ES-I3 (cell line): Measurements from ENCODE around the gene COL11A2.
A peak's percentile ranks its signal among the peaks of the same experiment; 100 is the strongest.

Experiments
- H3K36me3 ChIP-seq: 2 replicates; pipeline ENCODE4 v1.6.1; 2013; ENCODE audit warnings: mild to moderate bottlenecking, low read length, control low read depth, moderate library complexity; ENCODE audit not compliant: insufficient read depth
- H3K4me1 ChIP-seq: 2 replicates; pipeline ENCODE4 v1.6.1; 2013; ENCODE audit warnings: mild to moderate bottlenecking, control low read depth, low read length; ENCODE audit not compliant: insufficient read depth
- H3K9ac ChIP-seq: 2 replicates; pipeline ENCODE4 v1.6.1; 2013; ENCODE audit warnings: low read depth, mild to moderate bottlenecking, low read length, moderate library complexity
- H3K9me3 ChIP-seq: 2 replicates; pipeline ENCODE4 v1.6.1; 2013; ENCODE audit warnings: mild to moderate bottlenecking, low read length, moderate library complexity; ENCODE audit not compliant: control insufficient read depth, insufficient read depth

The COL11A2 gene

DNA sequence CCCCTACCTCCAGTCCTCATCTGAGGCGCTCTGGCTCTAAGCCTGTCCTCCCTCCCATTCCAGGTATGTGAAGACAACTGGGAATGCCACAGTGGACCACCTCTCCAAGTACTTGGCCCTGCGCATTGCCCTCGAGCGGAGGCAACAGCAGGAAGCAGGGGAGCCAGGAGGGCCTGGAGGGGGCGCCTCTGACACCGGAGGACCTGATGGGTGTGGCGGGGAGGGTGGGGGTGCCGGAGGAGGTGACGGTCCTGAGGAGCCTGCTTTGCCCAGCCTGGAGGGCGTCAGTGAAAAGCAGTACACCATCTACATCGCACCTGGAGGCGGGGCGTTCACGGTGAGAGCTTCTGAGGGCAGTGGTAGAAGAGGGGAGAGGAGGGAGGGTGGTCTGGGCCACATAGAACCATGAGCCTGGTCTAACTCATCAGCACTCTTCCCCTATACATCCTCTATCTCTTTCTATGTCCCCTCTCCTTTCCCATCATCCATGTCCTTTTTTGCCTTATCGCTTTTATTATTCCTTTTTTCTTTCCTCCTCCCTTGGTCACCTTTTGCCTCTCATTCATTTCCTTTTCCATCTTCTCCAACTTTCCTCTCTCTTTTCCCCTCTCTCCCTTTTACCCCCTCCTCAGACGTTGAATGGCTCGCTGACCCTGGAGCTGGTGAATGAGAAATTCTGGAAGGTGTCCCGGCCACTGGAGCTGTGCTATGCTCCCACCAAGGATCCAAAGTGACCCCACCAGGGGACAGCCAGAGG is 19.6 kb upstream of the COL11A2 start:
- peaks cover 13% of the 10 kb centered on the region for H3K4me1 ChIP-seq
- no peaks in the 10 kb centered on the region for H3K9me3 ChIP-seq
- no peak overlapping the region for H3K9ac ChIP-seq
- H3K36me3 ChIP-seq = no peaks in the 10 kb centered on the region

DNA sequence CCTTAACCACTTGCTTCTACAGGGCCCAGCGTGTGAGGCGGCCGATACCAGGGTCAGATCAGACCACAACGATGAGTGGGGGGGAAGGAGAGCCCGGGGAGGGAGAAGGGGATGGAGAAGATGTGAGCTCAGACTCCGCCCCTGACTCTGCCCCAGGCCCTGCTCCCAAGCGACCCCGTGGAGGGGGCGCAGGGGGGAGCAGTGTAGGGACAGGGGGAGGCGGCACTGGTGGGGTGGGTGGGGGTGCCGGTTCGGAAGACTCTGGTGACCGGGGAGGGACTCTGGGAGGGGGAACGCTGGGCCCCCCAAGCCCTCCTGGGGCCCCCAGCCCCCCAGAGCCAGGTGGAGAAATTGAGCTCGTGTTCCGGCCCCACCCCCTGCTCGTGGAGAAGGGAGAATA is 18.9 kb upstream of the COL11A2 start:
- Histone ChIP-seq H3K4me1 (peaks cover 13% of the 10 kb centered on the region), H3K9ac (no peak overlapping the region), H3K9me3 (no peaks in the 10 kb centered on the region)

DNA sequence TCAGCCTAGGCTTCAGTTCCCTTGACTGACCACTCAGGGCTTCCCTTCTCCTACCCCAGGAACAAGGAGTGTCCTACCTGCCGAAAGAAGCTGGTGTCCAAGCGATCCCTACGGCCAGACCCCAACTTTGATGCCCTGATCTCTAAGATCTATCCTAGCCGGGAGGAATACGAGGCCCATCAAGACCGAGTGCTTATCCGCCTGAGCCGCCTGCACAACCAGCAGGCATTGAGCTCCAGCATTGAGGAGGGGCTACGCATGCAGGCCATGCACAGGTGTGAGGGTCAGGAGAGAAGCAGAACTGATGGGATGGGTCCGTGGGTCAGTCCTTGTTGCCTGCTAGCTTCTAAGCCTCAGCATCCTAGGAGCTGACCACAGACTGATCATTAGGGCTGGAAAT is 17.6 kb upstream of the COL11A2 start:
- Histone ChIP-seq H3K9me3 (no peaks in the 10 kb centered on the region), H3K9ac (no peak overlapping the region), H3K4me1 (peaks cover 5% of the 10 kb centered on the region), H3K36me3 (no peaks in the 10 kb centered on the region)

More for the DNA sequence above, 18.9 kb upstream of the COL11A2 start:
- H3K36me3 ChIP-seq = no peaks in the 10 kb centered on the region

DNA sequence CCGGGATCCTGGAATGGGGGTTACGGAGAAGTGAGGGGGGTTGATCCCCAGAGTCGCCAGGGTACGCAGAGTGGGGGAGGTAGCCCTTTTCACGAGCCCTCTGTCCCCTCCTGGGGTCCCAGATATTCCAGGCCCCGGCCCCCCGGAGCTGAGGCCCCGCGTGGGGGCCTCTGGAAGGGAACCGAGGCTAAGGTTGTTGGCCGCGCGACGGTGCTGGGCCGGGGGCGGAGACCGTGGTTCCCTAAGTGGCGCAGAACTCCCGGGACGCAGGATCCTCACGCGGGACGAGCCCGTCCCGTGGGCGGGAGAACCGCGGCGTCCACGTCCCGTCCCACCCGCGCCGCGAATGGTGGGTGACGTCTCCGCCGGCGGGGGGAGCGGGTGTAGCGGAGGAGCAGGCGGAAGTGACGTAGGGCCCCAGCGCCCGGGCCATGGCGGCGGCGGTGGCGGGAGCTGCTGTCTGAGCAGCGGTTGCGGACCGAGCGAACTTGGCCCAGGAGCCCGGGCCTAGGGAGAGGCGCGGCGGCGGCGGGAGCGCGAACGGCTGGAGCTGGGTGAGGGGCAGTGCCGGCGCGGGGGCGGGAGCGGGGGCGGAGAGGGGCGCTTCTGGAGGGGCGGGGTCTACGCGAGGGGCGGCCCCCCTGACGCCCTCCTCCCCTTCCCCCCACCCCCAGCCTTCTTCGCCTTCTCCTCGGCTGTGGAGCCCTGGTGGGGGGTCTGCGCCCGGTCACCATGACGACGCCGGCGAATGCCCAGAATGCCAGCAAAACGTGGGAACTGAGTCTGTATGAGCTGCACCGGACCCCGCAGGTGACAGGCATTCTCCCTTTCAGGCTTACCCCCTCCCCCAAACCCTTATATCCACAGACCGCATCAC is 16.1 kb upstream of the COL11A2 start, which contains the start of gene RING1:
Gene RING1, plus strand, starts transcription at position 410 of the 877 bp plus-strand sequence. Its CDS starts 323 bp downstream, at position 733.
- Histone ChIP-seq H3K36me3 (no peaks in the 10 kb centered on the region), H3K9ac (peak within 1 kb of the TSS; percentile 89), H3K4me1 (peaks cover 3% of the 10 kb centered on the region; the same call in 1 of the 2 replicates), H3K9me3 (no peaks in the 10 kb centered on the region)

DNA sequence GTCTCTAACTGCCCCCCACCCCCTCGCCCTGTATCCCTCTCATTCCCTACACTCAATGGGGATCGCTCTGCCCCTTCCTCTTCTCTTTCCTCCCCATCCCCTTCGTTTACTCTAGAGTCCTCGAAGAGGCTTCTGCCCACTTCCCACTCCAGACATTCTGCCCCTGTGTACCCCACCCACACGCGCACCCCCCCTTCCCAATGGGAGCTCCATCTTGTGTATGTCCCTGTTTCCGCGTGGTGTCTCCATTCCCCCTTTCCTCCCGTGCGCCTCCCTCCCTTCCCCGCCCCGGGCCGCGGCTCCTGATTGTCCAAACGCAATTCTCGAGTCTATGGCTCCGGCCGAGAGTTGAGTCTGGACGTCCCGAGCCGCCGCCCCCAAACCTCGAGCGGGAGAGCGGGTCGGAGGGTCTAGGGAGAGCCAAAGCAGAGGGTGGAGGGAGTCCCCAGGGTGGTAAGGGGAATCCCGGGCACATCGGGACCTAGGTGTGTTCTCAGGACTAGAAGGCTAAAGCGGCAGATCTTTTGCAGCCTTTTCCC is 15.4 kb upstream of the COL11A2 start:
- peaks cover 4% of the 10 kb centered on the region for H3K36me3 ChIP-seq
- peak overlapping the region; percentile 89 for H3K9ac ChIP-seq
- H3K4me1 ChIP-seq = peaks cover 3% of the 10 kb centered on the region; the same call in 1 of the 2 replicates
- H3K9me3 ChIP-seq = no peaks in the 10 kb centered on the region

DNA sequence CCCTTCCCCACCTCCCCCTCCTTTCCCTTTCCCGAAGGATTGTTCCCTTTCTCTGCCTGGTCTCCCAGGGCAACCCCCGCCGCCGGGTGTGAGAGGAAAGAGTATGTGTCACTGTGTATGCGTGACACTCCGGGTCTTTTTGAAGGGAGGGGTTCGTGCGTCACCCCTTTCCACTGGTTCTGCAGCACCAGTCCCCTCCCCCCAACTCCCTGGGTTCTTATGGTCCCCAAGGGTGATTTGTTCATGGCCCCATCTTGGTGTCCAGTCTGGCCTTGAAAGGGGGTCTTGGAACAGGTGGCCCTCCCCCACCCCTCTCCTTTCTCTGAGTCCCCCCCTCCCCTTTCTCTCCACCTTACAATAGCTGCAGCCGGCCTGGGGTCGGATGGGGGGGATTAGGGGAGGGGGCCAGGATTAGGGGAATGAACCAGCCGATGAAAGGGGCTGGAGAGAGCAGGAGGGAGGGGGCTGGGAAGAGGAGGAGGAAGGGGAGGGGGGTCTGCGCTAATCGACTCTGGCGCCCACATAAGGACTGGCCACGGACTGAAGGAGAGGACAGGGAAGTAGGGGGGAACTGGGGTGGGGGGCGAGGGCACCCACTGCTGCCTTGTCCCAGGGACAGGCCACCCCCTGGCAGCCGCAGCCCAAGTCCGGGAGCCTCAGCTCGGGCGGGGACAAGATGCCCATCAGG is 14.7 kb upstream of the COL11A2 start:
- Histone ChIP-seq H3K9me3 (no peaks in the 10 kb centered on the region), H3K9ac (peak overlapping the region; percentile 89; the same call in 1 of the 2 replicates), H3K36me3 (peaks cover 11% of the 10 kb centered on the region), H3K4me1 (peaks cover 3% of the 10 kb centered on the region; the same call in 1 of the 2 replicates)

DNA sequence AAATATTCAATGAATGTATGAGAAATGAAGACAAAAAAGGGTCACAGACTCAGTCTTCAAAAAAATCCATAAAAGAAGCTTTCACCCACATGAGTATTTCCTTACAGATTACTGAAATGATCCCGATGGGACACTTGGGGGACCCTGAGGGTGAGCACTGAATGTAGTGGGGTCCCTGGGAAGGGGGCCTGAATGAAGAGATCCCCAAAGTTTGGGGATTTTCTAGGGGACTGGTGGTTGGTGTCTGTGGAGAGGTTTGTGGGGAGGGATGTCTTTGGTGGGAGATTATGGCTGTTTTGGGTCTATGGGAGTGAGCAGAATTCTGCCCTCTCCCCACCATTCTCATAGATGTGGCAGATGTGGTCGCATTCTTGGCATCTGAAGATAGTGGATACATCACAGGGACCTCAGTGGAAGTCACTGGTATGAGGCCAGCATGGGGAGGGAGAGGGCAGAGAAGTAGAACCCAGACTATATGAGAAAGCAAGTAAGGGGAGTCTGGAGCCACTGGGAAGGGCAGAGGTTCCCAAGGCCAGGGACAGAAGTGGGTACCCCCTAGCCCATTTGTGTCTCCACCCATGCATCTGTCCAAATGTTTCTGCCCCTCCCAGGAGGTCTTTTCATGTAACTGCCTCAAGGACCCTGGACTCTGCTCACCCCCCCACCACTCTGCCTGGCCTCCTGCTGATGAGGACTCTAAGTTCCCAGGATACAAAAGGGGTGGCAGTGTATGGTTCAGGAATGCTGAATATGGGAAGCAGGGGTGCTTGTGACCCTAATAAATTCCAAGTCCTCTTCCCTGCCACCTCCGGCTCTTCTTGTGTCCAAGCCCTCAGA is 14.0 kb upstream of the COL11A2 start:
- peaks cover 16% of the 10 kb centered on the region for H3K36me3 ChIP-seq
- H3K9me3 ChIP-seq = no peaks in the 10 kb centered on the region
- H3K4me1 ChIP-seq = peaks cover 10% of the 10 kb centered on the region
- H3K9ac ChIP-seq = no peak overlapping the region

DNA sequence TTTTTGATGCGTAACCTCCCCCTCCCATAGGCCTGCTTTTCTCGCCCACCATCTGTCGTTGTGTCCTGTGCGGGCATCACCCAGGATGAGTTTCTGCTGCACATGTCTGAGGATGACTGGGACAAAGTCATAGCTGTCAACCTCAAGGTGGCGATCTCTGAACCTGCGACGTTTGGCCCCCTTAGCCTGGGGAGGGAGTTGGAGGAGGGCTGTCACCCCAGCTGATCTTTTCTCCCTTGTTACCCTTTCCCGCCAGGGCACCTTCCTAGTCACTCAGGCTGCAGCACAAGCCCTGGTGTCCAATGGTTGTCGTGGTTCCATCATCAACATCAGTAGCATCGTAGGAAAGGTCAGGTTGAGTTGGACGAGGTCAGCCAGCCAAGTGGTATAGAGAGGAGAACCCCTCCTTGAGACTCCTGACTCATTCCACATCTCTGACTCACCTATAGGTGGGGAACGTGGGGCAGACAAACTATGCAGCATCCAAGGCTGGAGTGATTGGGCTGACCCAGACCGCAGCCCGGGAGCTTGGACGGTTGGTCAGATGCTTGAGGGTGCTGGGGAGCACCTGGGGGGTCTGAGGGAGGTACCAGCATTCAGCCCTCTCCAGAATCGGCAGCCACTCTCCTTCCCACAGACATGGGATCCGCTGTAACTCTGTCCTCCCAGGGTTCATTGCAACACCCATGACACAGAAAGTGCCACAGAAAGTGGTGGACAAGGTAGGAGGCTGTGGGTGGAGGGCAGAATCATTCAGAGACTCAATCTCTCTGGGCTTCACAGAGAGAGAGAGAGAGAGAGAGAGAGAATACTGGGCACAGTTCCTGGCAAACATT is 13.1 kb upstream of the COL11A2 start:
- Histone ChIP-seq H3K4me1 (peaks cover 10% of the 10 kb centered on the region), H3K9me3 (no peaks in the 10 kb centered on the region), H3K36me3 (peaks cover 16% of the 10 kb centered on the region), H3K9ac (peak overlapping the region; percentile 80)

DNA sequence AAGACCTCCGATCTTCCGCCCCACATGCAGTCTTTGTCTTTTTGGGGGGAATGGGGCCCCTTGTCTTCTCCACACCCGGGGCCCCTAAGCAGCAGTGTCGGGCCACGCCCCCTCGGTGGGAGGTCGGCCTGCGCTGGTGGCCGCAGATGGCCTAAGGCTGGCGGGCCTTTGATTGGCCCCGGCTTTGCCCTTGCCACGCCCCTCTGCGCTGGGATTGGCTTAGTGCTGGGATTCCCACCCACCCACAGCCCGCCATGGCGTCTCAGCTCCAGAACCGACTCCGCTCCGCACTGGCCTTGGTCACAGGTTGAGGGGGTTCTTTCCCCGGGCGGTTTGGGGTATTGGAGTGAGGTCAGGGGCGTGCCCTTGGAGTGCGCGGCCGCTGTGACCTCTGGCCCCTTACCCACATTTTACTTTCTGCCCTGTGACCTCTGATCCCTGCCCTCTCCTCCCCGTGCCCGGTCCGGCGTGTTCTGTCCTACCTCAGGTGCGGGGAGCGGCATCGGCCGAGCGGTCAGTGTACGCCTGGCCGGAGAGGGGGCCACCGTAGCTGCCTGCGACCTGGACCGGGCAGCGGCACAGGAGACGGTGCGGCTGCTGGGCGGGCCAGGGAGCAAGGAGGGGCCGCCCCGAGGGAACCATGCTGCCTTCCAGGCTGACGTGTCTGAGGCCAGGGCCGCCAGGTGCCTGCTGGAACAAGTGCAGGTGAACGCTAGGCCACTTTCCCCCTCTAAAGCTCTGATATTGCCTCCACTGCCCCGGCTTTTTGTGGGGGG is 12.3 kb upstream of the COL11A2 start, which contains the start of gene HSD17B8:
Gene HSD17B8, plus strand, starts transcription at position 241 of the 776 bp plus-strand sequence. Its CDS starts 14 bp downstream, at position 255.
- Histone ChIP-seq H3K4me1 (peaks cover 10% of the 10 kb centered on the region), H3K9me3 (no peaks in the 10 kb centered on the region), H3K9ac (peak within 1 kb of the TSS; percentile 80), H3K36me3 (peaks cover 16% of the 10 kb centered on the region)

DNA sequence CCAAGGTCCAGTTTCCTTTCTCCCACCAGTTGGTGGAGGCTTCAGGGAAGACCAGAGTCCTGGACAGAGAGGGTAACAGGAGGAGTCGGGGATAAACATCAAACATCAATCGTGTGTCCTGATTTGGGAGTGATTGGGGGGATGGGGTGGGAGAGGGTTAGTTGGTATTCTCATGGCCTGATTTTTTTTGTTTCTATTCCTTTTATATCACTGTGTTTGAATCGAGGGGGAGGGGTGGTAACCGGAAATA is 11.8 kb upstream of the COL11A2 start:
- H3K9me3 ChIP-seq = no peaks in the 10 kb centered on the region
- H3K9ac ChIP-seq = no peak overlapping the region; the same call in 1 of the 2 replicates
- H3K36me3 ChIP-seq = peaks cover 16% of the 10 kb centered on the region
- peaks cover 10% of the 10 kb centered on the region for H3K4me1 ChIP-seq

DNA sequence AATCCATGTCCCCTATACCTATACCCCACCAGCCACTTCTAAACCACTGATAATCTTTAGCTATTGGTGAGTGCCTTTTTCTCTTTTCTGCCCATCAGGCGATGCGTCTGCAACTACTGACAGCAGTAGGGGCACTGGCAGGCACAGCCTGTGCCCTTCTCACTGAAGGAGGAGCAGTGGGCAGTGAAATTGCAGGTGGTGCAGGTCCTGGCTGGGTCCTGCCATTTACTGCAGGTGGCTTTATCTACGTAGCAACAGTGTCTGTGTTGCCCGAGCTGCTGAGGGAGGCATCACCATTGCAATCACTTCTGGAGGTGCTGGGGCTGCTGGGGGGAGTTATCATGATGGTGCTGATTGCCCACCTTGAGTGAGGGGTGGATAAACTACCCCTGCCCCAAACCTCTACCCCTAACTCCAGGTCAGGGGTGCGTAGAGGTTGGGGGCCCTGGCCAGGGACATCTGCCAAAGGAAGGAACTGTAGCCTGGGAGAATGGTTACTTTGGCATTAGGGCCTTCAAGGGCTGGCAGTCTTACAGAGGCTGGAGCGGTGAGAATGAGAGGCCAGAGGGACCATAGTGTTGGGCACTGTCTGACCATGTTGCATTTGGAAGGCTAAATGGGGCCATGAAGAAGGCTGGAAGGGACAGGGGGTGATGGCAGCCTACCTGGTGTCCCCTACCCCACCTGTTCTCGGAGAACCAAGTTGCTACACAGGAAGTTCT is 11.3 kb upstream of the COL11A2 start:
- H3K9ac ChIP-seq = no peak overlapping the region; the same call in 1 of the 2 replicates
- H3K4me1 ChIP-seq = peaks cover 10% of the 10 kb centered on the region
- H3K9me3 ChIP-seq = no peaks in the 10 kb centered on the region
- peaks cover 16% of the 10 kb centered on the region for H3K36me3 ChIP-seq

DNA sequence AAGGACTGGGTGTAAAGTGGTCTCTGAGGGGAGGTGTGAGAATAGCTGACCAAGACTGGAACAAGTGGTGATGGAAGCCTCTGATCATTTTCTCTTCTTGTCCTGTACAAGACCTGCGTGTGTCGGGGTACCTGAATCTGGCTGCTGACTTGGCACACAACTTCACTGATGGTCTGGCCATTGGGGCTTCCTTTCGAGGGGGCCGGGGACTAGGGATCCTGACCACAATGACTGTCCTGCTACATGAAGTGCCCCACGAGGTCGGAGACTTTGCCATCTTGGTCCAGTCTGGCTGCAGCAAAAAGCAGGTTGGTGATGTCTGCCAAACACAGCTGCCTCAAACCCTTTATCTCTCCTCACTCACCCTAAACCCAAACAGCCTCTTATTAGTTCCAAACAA is 10.5 kb upstream of the COL11A2 start:
- Histone ChIP-seq H3K9ac (no peak overlapping the region), H3K4me1 (peaks cover 11% of the 10 kb centered on the region)

More for the DNA sequence above, 10.5 kb upstream of the COL11A2 start:
- Histone ChIP-seq H3K36me3 (peaks cover 16% of the 10 kb centered on the region), H3K9me3 (no peaks in the 10 kb centered on the region)
